ENCODE measurements around the gene TBC1D12.
A peak's percentile ranks its signal among the peaks of the same experiment; 100 is the strongest.

The TBC1D12 gene

GRCh38 chr10:94407668-94408067, 5.3 kb downstream of the TBC1D12 start:
- Histone ChIP-seq H3K27ac (ENCODE audit: low read depth, low read length) (no peak overlapping the region), H3K79me2 (ENCODE audit: control insufficient read depth, insufficient read depth, low read length) (no peaks in the 10 kb centered on the region), H3K36me3 (ENCODE audit: control insufficient read depth, insufficient read depth, low read length) (no peaks in the 10 kb centered on the region), H3K4me3 (ENCODE audit: low read length) (no peak overlapping the region), H4K5ac (ENCODE audit: low read length) (no peak overlapping the region), H2AK5ac (ENCODE audit: low read length) (no peak overlapping the region), H3K18ac (ENCODE audit: low read length) (no peak overlapping the region), H3K79me1 (ENCODE audit: low read length) (peaks cover 1% of the 10 kb centered on the region), H2BK120ac (ENCODE audit: low read depth, low read length) (no peak overlapping the region), H3K9ac (ENCODE audit: low read length) (no peak overlapping the region), H2BK15ac (replicated peaks; ENCODE audit: low read depth) (no peak overlapping the region), H3K4me1 (ENCODE audit: control insufficient read depth, low read depth, low read length) (no peaks in the 10 kb centered on the region), H3K27me3 (ENCODE audit: insufficient read depth, low read length, poor library complexity) (no peaks in the 10 kb centered on the region), H3K23ac (ENCODE audit: low read length) (no peak overlapping the region), H2BK5ac (ENCODE audit: low read length) (no peak overlapping the region), H3K56ac (ENCODE audit: low read length) (no peak overlapping the region), H3K4ac (ENCODE audit: low read depth, low read length) (no peak overlapping the region), H4K8ac (ENCODE audit: low read depth, low read length) (no peak overlapping the region), H3K4me2 (ENCODE audit: low read length) (no peak overlapping the region)
- no peak for DNase-seq
- no CpG with 5 or more reads among the region's 3 CpGs for WGBS (ENCODE audit: extremely low coverage, insufficient coverage, low lambda C conversion rate)

GRCh38 chr10:94409021-94409657, 6.8 kb downstream of the TBC1D12 start:
- peaks cover 3% of the 10 kb centered on the region for H3K79me1 ChIP-seq (ENCODE audit: low read length)
- H3K23ac ChIP-seq (ENCODE audit: low read length), result no peak overlapping the region
- WGBS (ENCODE audit: extremely low coverage, insufficient coverage, low lambda C conversion rate), result no CpG with 5 or more reads among the region's 7 CpGs
- H3K4me2 ChIP-seq (ENCODE audit: low read length), result no peak overlapping the region
- no peak overlapping the region for H2BK5ac ChIP-seq (ENCODE audit: low read length)
- H4K5ac ChIP-seq (ENCODE audit: low read length), result no peak overlapping the region
- H4K8ac ChIP-seq (ENCODE audit: low read depth, low read length), result no peak overlapping the region
- H3K79me2 ChIP-seq (ENCODE audit: control insufficient read depth, insufficient read depth, low read length), result no peaks in the 10 kb centered on the region
- H3K4me1 ChIP-seq (ENCODE audit: control insufficient read depth, low read depth, low read length), result no peaks in the 10 kb centered on the region
- no peak overlapping the region for H3K27ac ChIP-seq (ENCODE audit: low read depth, low read length)
- H3K4ac ChIP-seq (ENCODE audit: low read depth, low read length), result no peak overlapping the region
- H3K18ac ChIP-seq (ENCODE audit: low read length), result no peak overlapping the region
- H3K9ac ChIP-seq (ENCODE audit: low read length), result no peak overlapping the region
- DNase-seq, result peak; percentile 46
- H2AK5ac ChIP-seq (ENCODE audit: low read length), result no peak overlapping the region
- no peak overlapping the region for H3K4me3 ChIP-seq (ENCODE audit: low read length)
- H2BK120ac ChIP-seq (ENCODE audit: low read depth, low read length), result no peak overlapping the region
- no peak overlapping the region for H2BK15ac ChIP-seq (replicated peaks; ENCODE audit: low read depth)
- H3K56ac ChIP-seq (ENCODE audit: low read length), result no peak overlapping the region
- no peaks in the 10 kb centered on the region for H3K36me3 ChIP-seq (ENCODE audit: control insufficient read depth, insufficient read depth, low read length)
- no peaks in the 10 kb centered on the region for H3K27me3 ChIP-seq (ENCODE audit: insufficient read depth, low read length, poor library complexity)

- no peaks in the 10 kb centered on the region for H3K4me1 ChIP-seq (ENCODE audit: control insufficient read depth, low read depth, low read length)
- no peak overlapping the region for H2AK5ac ChIP-seq (ENCODE audit: low read length)
- H3K23ac ChIP-seq (ENCODE audit: low read length), result no peak overlapping the region
- WGBS (ENCODE audit: extremely low coverage, insufficient coverage, low lambda C conversion rate), result no CpG with 5 or more reads among the region's 3 CpGs
- no peak overlapping the region for H3K4me2 ChIP-seq (ENCODE audit: low read length)
- DNase-seq, result no peak
- no peaks in the 10 kb centered on the region for H3K36me3 ChIP-seq (ENCODE audit: control insufficient read depth, insufficient read depth, low read length)
- peaks cover 2% of the 10 kb centered on the region for H3K79me1 ChIP-seq (ENCODE audit: low read length)
- no peaks in the 10 kb centered on the region for H3K79me2 ChIP-seq (ENCODE audit: control insufficient read depth, insufficient read depth, low read length)
- no peak overlapping the region for H3K27ac ChIP-seq (ENCODE audit: low read depth, low read length)
- H3K4me3 ChIP-seq (ENCODE audit: low read length), result no peak overlapping the region
- no peak overlapping the region for H3K4ac ChIP-seq (ENCODE audit: low read depth, low read length)
- no peak overlapping the region for H2BK5ac ChIP-seq (ENCODE audit: low read length)
- H3K56ac ChIP-seq (ENCODE audit: low read length), result no peak overlapping the region
- H3K18ac ChIP-seq (ENCODE audit: low read length), result no peak overlapping the region
- H2BK120ac ChIP-seq (ENCODE audit: low read depth, low read length), result no peak overlapping the region
- H4K8ac ChIP-seq (ENCODE audit: low read depth, low read length), result no peak overlapping the region
- no peaks in the 10 kb centered on the region for H3K27me3 ChIP-seq (ENCODE audit: insufficient read depth, low read length, poor library complexity)
- H3K9ac ChIP-seq (ENCODE audit: low read length), result no peak overlapping the region
- no peak overlapping the region for H2BK15ac ChIP-seq (replicated peaks; ENCODE audit: low read depth)
- H4K5ac ChIP-seq (ENCODE audit: low read length), result no peak overlapping the region
Measured at GRCh38 chr10:94411304-94411703, 9.0 kb downstream of the TBC1D12 start.

GRCh38 chr10:94412449-94412848, 10.1 kb downstream of the TBC1D12 start:
- Histone ChIP-seq H3K79me1 (ENCODE audit: low read length) (peaks cover 2% of the 10 kb centered on the region), H3K27me3 (ENCODE audit: insufficient read depth, low read length, poor library complexity) (no peaks in the 10 kb centered on the region), H3K56ac (ENCODE audit: low read length) (no peak overlapping the region), H3K23ac (ENCODE audit: low read length) (no peak overlapping the region), H3K36me3 (ENCODE audit: control insufficient read depth, insufficient read depth, low read length) (no peaks in the 10 kb centered on the region), H2BK120ac (ENCODE audit: low read depth, low read length) (no peak overlapping the region), H3K18ac (ENCODE audit: low read length) (no peak overlapping the region), H4K5ac (ENCODE audit: low read length) (no peak overlapping the region), H3K9ac (ENCODE audit: low read length) (no peak overlapping the region), H2BK5ac (ENCODE audit: low read length) (no peak overlapping the region), H3K4ac (ENCODE audit: low read depth, low read length) (no peak overlapping the region), H3K27ac (ENCODE audit: low read depth, low read length) (no peak overlapping the region), H3K79me2 (ENCODE audit: control insufficient read depth, insufficient read depth, low read length) (no peaks in the 10 kb centered on the region), H4K8ac (ENCODE audit: low read depth, low read length) (no peak overlapping the region), H2BK15ac (replicated peaks; ENCODE audit: low read depth) (no peak overlapping the region), H3K4me2 (ENCODE audit: low read length) (no peak overlapping the region), H3K4me3 (ENCODE audit: low read length) (no peak overlapping the region), H2AK5ac (ENCODE audit: low read length) (no peak overlapping the region), H3K4me1 (ENCODE audit: control insufficient read depth, low read depth, low read length) (no peaks in the 10 kb centered on the region)
- WGBS (ENCODE audit: extremely low coverage, insufficient coverage, low lambda C conversion rate), result no CpG with 5 or more reads among the region's 3 CpGs
- no peak for DNase-seq

- Histone ChIP-seq H2AK5ac (ENCODE audit: low read length) (no peak overlapping the region), H3K56ac (ENCODE audit: low read length) (no peak overlapping the region), H3K4me2 (ENCODE audit: low read length) (no peak overlapping the region), H3K27ac (ENCODE audit: low read depth, low read length) (no peak overlapping the region), H3K36me3 (ENCODE audit: control insufficient read depth, insufficient read depth, low read length) (no peaks in the 10 kb centered on the region), H4K5ac (ENCODE audit: low read length) (no peak overlapping the region), H3K18ac (ENCODE audit: low read length) (no peak overlapping the region), H3K27me3 (ENCODE audit: insufficient read depth, low read length, poor library complexity) (no peaks in the 10 kb centered on the region), H3K79me2 (ENCODE audit: control insufficient read depth, insufficient read depth, low read length) (no peaks in the 10 kb centered on the region), H3K4ac (ENCODE audit: low read depth, low read length) (no peak overlapping the region), H3K4me3 (ENCODE audit: low read length) (no peak overlapping the region), H3K79me1 (ENCODE audit: low read length) (peaks cover 2% of the 10 kb centered on the region), H2BK15ac (replicated peaks; ENCODE audit: low read depth) (no peak overlapping the region), H2BK120ac (ENCODE audit: low read depth, low read length) (no peak overlapping the region), H3K23ac (ENCODE audit: low read length) (no peak overlapping the region), H3K4me1 (ENCODE audit: control insufficient read depth, low read depth, low read length) (no peaks in the 10 kb centered on the region), H4K8ac (ENCODE audit: low read depth, low read length) (no peak overlapping the region), H3K9ac (ENCODE audit: low read length) (no peak overlapping the region), H2BK5ac (ENCODE audit: low read length) (no peak overlapping the region)
- no CpG with 5 or more reads among the region's 1 CpG for WGBS (ENCODE audit: extremely low coverage, insufficient coverage, low lambda C conversion rate)
- DNase-seq, result no peak
Measured at GRCh38 chr10:94413361-94413760, 11.0 kb downstream of the TBC1D12 start.

GRCh38 chr10:94416896-94417295, 14.6 kb downstream of the TBC1D12 start:
- Histone ChIP-seq H3K36me3 (ENCODE audit: control insufficient read depth, insufficient read depth, low read length) (no peaks in the 10 kb centered on the region), H4K5ac (ENCODE audit: low read length) (no peak overlapping the region), H3K56ac (ENCODE audit: low read length) (no peak overlapping the region), H3K27ac (ENCODE audit: low read depth, low read length) (no peak overlapping the region), H2BK15ac (replicated peaks; ENCODE audit: low read depth) (no peak overlapping the region), H2BK5ac (ENCODE audit: low read length) (no peak overlapping the region), H3K23ac (ENCODE audit: low read length) (no peak overlapping the region), H2AK5ac (ENCODE audit: low read length) (no peak overlapping the region), H3K4me3 (ENCODE audit: low read length) (no peak overlapping the region), H2BK120ac (ENCODE audit: low read depth, low read length) (no peak overlapping the region), H3K27me3 (ENCODE audit: insufficient read depth, low read length, poor library complexity) (no peaks in the 10 kb centered on the region), H3K79me2 (ENCODE audit: control insufficient read depth, insufficient read depth, low read length) (no peaks in the 10 kb centered on the region), H3K4me2 (ENCODE audit: low read length) (no peak overlapping the region), H3K4ac (ENCODE audit: low read depth, low read length) (no peak overlapping the region), H4K8ac (ENCODE audit: low read depth, low read length) (no peak overlapping the region), H3K4me1 (ENCODE audit: control insufficient read depth, low read depth, low read length) (no peaks in the 10 kb centered on the region), H3K79me1 (ENCODE audit: low read length) (peaks cover 2% of the 10 kb centered on the region), H3K18ac (ENCODE audit: low read length) (no peak overlapping the region), H3K9ac (ENCODE audit: low read length) (no peak overlapping the region)
- WGBS (ENCODE audit: extremely low coverage, insufficient coverage, low lambda C conversion rate), result no CpG with 5 or more reads among the region's 3 CpGs
- no peak for DNase-seq
